ENCODE results near the gene CHMP2B.

- no peak for TF ChIP-seq CTCF (IDR thresholded peaks at IDR 0.05)
- no peak for TF ChIP-seq POLR2A (IDR thresholded peaks at IDR 0.05)
Measured at GRCh38 chr3:87261925-87262324, 34.8 kb downstream of the CHMP2B start.
